Measurements from ENCODE around the gene ZNF653. TPM values are rescaled to one million over a fixed set of nuclear protein-coding genes. Genes with fewer than 3 reads are reported as not detected.

Gene ZNF653
- polyA plus RNA-seq, 1 of the 3 experiments (the other 2 are of a cell fraction), result 14.7 TPM

- TF ChIP-seq CTCF (IDR thresholded peaks at IDR 0.05) (no peak), FOSL2 (IDR thresholded peaks at IDR 0.05; ENCODE audit: borderline replicate concordance, low read depth) (no peak), TCF12 (IDR thresholded peaks at IDR 0.05) (no peak), NFIC (IDR thresholded peaks at IDR 0.05; ENCODE audit: borderline replicate concordance) (no peak), GABPA (IDR thresholded peaks at IDR 0.05; ENCODE audit: low read depth) (no peak), ELF1 (IDR thresholded peaks at IDR 0.05) (no peak)
Observed at GRCh38 chr19:11552666-11553372, 47.2 kb upstream of the ZNF653 start (continued).

DNA sequence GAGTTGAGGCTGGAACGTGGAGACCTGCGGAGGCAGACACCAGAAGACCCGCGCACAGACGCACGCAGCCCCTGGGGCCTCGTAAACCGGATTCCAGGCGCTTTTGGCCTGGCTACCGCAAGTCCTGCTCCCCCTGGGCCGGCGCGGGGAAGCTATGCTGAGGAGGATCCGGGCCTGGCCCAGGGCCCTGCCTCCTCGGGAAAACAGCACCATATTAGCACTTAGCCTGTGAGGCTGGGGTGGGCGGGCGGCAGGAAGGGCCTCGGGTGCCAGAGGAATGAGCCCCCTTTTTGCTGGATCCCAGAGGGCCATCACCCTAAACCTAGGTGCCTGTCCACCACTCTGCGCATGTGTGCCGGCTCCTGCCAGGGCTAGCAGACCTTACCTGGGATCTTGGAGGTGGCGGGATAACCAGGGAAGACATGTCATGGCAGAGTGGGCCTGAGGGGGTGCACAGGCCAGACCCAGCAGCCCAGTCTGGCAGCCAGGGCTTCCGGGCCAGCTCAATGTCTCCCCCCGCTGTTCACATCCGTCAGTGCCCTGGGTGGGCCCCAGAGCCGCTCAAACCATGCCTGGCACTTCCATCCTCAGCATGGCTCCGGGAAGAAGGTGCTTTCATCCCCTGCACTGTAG lies 46.1 kb upstream of the ZNF653 start:
- no peaks in the 10 kb centered on the region; a peak in 1 of 4 replicates for H3K4me1 ChIP-seq (ENCODE audit: control insufficient read depth in 1 of 2, insufficient read depth in 2 of 2, low read depth in 1 of 2, low read length in 1 of 2)
- peaks cover 25% of the 10 kb centered on the region for H3K79me2 ChIP-seq (ENCODE audit: insufficient read depth)
- H3K9me2 ChIP-seq, result no peaks in the 10 kb centered on the region
- no peak overlapping the region for H3K9ac ChIP-seq
- no peaks in the 10 kb centered on the region for H3K9me3 ChIP-seq
- TF ChIP-seq NFIC (IDR thresholded peaks at IDR 0.05; ENCODE audit: borderline replicate concordance) (no peak), RAD21 (IDR thresholded peaks at IDR 0.05; ENCODE audit: low read length) (peak; percentile 37; the same call in 1 of the 2 replicates), CTCF (IDR thresholded peaks at IDR 0.05) (peak; percentile 50), SIN3A (IDR thresholded peaks at IDR 0.05; ENCODE audit: borderline replicate concordance, low read depth, low read length) (no peak)
- H2AFZ ChIP-seq (ENCODE audit: low read depth), result no peak overlapping the region
- ChIA-PET POLR2A (interaction anchor here (0.5 to 1.7 kb wide), 4 partner anchors 21 to 46 kb away, joined by 3 to 4 read pairs (median 4); no protein-coding TSS in a partner anchor), CTCF (interaction anchor here (0.7 to 2.0 kb wide), 5 partner anchors 9 to 116 kb away, joined by 3 to 10 read pairs (median 5); partner anchors contain the start of gene PRKCSH)
- no peak overlapping the region for H3K27ac ChIP-seq (ENCODE audit: low read depth in 2 of 2, low read length in 1 of 2)
- no peak overlapping the region for H3K4me2 ChIP-seq
- no peaks in the 10 kb centered on the region for H3K27me3 ChIP-seq (ENCODE audit: insufficient read depth)
- no peaks in the 10 kb centered on the region for H3F3A ChIP-seq (replicated peaks; ENCODE audit: insufficient read depth)
- 90% methylated on average over 19 of the region's 26 CpGs for WGBS (ENCODE audit: low lambda C conversion rate)
- peaks cover 3 to 21% of the 10 kb centered on the region in 2 experiments for H3K36me3 ChIP-seq (replicated peaks in 1 of 2; ENCODE audit: control insufficient read depth in 1 of 2, insufficient read depth in 2 of 2, low read length in 1 of 2)
- no peak overlapping the region for H3K4me3 ChIP-seq (ENCODE audit: low read depth in 2 of 2, low read length in 1 of 2)
- peak; percentile 78 for DNase-seq
- peaks cover 13% of the 10 kb centered on the region for H4K20me1 ChIP-seq (ENCODE audit: insufficient read depth)

DNA sequence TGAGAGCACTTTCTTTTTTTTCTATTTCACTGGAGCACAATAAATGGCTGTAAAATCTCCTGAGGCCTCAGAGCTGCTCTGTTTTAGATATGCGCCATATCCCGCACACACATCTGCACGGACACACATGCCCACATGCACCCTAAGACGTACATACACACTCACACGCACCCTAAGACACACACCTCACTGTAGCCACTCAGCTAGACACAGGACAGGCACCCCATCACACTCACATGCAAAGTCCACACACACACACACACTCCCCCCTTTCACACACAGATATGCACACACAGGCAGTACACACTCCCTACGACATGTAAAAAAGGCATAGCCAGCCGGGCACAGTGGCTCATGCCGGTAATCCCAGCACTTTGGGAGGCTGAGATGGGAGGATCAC lies 44.6 kb upstream of the ZNF653 start:
- no peak overlapping the region for H3K4me3 ChIP-seq (ENCODE audit: low read depth in 2 of 2, low read length in 1 of 2)
- H3F3A ChIP-seq (replicated peaks; ENCODE audit: insufficient read depth), result no peaks in the 10 kb centered on the region
- CTCF ChIA-PET, result interaction anchor here (2.0 kb wide), 1 partner anchor 14 kb away, joined by 6 read pairs; no protein-coding TSS in a partner anchor
- no peak overlapping the region for H3K4me2 ChIP-seq
- no peaks in the 10 kb centered on the region for H3K9me3 ChIP-seq
- no peaks in the 10 kb centered on the region for H3K27me3 ChIP-seq (ENCODE audit: insufficient read depth)
- H3K9me2 ChIP-seq, result no peaks in the 10 kb centered on the region
- TF ChIP-seq SMC3 (IDR thresholded peaks at IDR 0.05; ENCODE audit: low read depth, low read length) (no peak), RAD21 (IDR thresholded peaks at IDR 0.05; ENCODE audit: low read length) (no peak), RXRA (IDR thresholded peaks at IDR 0.05; ENCODE audit: borderline replicate concordance, low read depth) (no peak), NRF1 (IDR thresholded peaks at IDR 0.05; ENCODE audit: low read depth, low read length) (no peak)
- no peak overlapping the region for H3K27ac ChIP-seq (ENCODE audit: low read depth in 2 of 2, low read length in 1 of 2)
- H3K9ac ChIP-seq, result no peak overlapping the region
- H3K4me1 ChIP-seq (ENCODE audit: control insufficient read depth in 1 of 2, insufficient read depth in 2 of 2, low read depth in 1 of 2, low read length in 1 of 2), result no peaks in the 10 kb centered on the region
- 0 out of 2 replicates have a peak, but pooled peaks cover under 1% of the 10 kb centered on the region for H4K20me1 ChIP-seq (ENCODE audit: insufficient read depth)
- peaks cover 10% of the 10 kb centered on the region; the same call in 1 of the 2 replicates for H3K79me2 ChIP-seq (ENCODE audit: insufficient read depth)
- H3K36me3 ChIP-seq (replicated peaks in 1 of 2; ENCODE audit: control insufficient read depth in 1 of 2, insufficient read depth in 2 of 2, low read length in 1 of 2), result peaks cover under 1 to 21% of the 10 kb centered on the region in 2 experiments
- 97% methylated on average over 8 of the region's 8 CpGs for WGBS (ENCODE audit: low lambda C conversion rate)
- no peak overlapping the region for H2AFZ ChIP-seq (ENCODE audit: low read depth)
- no peak for DNase-seq
- POLR2A ChIA-PET, result no interaction called here
